Fibroblast of mammary gland (primary cell): ENCODE measurements around the gene ADD2.

Experiments
- DNase-seq: peaks from one replicate; pipeline ENCODE4 v3.0.0-alpha.2; 2010; ENCODE audit warnings: low read depth
- H3K4me3 ChIP-seq: 2 replicates; pipeline ENCODE4 v1.5.1; 2011; ENCODE audit warnings: low read depth, mild to moderate bottlenecking, low read length, moderate library complexity; ENCODE audit not compliant: control insufficient read depth
- CTCF ChIP-seq: conservative IDR thresholded peaks from 2 replicates; pipeline ENCODE4 v1.5.1; 2011; ENCODE audit warnings: low read depth, low read length, inconsistent platforms; ENCODE audit not compliant: control insufficient read depth, insufficient read depth

Gene ADD2

GRCh38 chr2:70725505-70725904 is 42.5 kb downstream of the ADD2 start:
- no peak for TF ChIP-seq CTCF
- DNase-seq: no peak
- H3K4me3 ChIP-seq: no peak overlapping the region

GRCh38 chr2:70724366-70724765 is 43.6 kb downstream of the ADD2 start:
- no peak for DNase-seq
- no peak for TF ChIP-seq CTCF
- H3K4me3 ChIP-seq: no peak overlapping the region

GRCh38 chr2:70723286-70723885 is 44.6 kb downstream of the ADD2 start:
- H3K4me3 ChIP-seq: no peak overlapping the region
- no peak for TF ChIP-seq CTCF
- DNase-seq: no peak

GRCh38 chr2:70720124-70720523 is 47.9 kb downstream of the ADD2 start:
- no peak for TF ChIP-seq CTCF
- no peak overlapping the region for H3K4me3 ChIP-seq
- DNase-seq: no peak

- no peak overlapping the region for H3K4me3 ChIP-seq
- no peak for TF ChIP-seq CTCF
- no peak for DNase-seq
Observed at GRCh38 chr2:70719231-70719630, 48.8 kb downstream of the ADD2 start.

- no peak for TF ChIP-seq CTCF
- H3K4me3 ChIP-seq: no peak overlapping the region
- no peak for DNase-seq
Observed at GRCh38 chr2:70718736-70719135, 49.3 kb downstream of the ADD2 start.

- no peak for TF ChIP-seq CTCF
- no peak for DNase-seq
Observed at GRCh38 chr2:70718241-70718640, 49.8 kb downstream of the ADD2 start.

More at GRCh38 chr2:70718241-70718640, 49.8 kb downstream of the ADD2 start:
- H3K4me3 ChIP-seq: no peak overlapping the region
